Measurements from ENCODE around the gene MAGI1.
"Not testable (repeated sequence)": the region's sequence is repeated elsewhere in the genome, so short reads cannot be mapped to it uniquely, and the experiment has no call there.

Gene MAGI1

DNA sequence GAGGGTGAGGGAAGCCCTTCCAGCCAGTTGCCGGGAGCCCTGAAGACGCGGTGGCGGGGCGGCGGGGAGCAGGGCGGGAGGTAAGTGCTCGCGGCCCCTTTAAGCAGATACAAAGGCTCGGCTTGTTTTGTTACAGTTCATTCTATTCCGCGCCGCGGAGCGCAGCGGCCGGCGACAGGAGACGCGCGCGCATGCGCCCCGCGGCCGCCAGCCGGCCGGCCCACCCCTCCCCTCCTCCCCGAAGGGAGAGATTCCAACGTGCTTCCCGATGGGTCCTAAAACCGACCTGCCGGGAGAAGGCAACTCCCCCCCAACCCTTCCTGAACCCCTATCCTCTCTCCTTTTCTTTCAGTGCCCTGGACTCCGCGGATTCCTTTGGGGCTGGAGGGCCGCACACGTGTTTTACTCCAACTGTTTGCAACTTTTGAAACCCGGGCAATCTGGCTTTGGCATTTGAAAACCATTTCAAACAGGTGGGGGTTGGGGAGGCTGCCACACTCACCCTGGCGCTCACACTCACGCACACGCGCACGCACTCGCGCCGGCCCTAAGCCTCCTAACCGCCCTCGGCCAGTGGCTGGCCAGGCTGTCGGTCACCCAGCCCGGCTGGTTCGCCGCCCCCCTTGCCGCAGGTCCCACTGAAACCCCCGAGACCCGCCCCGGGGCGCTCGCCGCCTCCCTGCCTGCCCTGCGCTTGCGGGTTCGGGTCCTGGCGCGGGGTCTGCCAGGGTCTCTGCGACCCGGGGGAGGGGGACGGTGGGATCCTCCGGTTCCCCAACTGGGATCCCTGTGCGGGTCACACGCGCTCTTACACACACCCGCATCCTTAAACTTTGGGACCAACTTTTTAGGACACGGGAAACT is at the start of gene MAGI1:
Gene MAGI1, minus strand, starts transcription at position 193 of the 864 bp plus-strand sequence. CDS start 610 bp downstream, outside the sequence.
- in situ Hi-C loops (cut with MboI; ENCODE audit: low sequenced_read_pairs), result no loop called here

DNA sequence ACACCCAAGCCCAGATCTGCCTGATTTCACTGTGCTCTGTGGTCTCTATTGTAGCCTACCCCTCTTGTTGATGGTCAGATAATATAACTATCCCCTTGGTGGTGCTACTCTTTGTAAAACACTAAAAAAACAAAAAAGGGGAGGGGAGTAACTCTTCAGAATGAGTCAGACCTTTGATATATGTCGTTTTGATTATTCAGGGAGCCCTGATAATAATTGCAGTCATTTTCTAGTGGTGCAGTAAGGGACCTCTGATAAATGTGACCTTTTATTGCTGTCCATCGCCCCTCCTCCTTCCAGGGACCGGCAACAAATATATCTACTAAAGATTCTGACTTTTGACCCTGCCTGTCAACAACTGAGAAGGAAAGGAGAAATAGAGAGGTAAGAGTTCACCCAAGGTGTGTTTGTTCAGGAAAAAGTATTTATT is 45.1 kb upstream of the MAGI1 start:
- in situ Hi-C loops (cut with MboI; ENCODE audit: low sequenced_read_pairs), result no loop called here

DNA sequence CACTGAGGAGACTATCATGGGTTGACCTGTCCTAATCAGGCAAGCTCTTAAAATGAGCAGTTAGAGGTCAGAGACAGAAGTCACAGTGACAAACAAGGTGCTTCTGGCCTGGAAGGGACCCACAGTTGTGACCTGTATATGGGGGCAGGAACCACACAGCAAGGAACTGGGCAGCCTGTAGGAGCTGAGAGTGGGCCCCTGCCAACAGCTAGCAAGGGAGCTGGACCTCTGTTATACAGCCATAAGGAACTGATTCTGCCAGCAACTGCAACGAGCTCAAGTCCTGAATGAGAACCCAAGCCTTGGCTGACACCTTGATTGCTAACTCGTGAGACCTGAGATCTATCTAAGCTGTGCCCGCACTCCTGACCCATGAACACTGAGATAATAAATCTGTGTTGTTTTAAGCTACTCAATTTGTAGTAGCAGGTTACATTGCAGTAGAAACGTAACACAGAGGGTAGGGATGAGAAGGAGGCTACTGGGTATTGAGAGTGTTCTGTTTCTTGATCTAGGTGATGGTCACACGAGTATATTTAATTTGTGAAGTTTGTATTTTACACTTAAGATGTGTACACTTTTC is 44.5 kb upstream of the MAGI1 start:
- in situ Hi-C loops (cut with MboI; ENCODE audit: low sequenced_read_pairs), result no loop called here

DNA sequence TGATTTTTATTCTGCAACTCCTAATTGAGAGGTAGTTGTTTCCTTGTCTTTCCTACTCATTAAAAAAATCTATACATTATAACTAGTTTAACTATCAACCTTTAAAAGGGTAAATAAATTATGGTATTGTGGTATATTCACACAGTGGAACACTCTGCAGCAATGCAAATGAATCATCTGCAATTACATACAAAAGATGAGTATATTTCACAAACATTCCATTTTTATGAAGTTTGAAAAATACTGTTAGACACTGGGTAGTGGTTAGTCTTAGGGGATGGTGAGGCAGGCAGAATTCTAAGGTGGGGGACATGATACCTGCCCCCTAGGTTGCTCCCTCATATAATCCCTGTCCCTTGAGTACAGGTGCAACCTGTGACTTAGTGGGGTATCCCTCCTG is 44.0 kb upstream of the MAGI1 start:
- in situ Hi-C loops (cut with MboI; ENCODE audit: low sequenced_read_pairs), result no loop called here

DNA sequence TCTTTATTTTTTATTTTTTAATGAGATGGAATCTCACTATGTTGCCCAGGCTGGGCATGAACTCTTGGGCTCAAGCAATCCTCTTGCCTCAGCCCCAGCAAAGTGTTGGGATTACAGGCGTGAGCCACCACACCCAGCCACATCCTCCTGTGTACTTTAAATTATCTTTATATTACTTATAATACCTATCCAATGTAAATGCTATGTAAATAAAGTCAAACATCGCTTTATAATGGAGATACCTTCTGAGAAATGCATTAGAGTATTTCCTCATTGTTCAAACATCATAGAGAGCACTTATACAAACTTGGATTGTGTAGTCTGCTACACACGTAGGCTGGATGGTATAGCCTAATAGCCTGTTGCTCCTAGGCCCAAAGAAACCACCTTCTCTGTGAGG is 41.4 kb upstream of the MAGI1 start:
- in situ Hi-C loops (cut with MboI; ENCODE audit: low sequenced_read_pairs), result no loop called here

DNA sequence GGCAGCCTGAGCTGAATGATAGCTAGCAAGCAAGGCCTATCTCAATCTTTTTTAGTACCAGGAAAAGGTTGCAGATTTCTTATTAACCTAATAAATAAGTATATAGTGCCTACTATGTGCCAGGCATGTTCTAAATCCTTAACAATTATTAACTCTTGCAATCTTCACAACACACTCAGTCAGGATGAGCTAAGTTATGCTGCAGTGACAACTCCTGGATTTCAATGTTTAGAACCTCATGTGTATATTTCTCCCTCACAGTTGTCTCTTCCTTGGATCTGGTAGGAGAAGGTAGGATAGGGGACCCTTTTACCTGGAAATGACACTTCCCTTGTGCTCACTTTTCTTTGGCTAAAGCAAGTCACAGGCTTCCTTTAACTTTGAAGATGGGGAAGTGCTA is 39.3 kb upstream of the MAGI1 start:
- in situ Hi-C loops (cut with MboI; ENCODE audit: low sequenced_read_pairs), result no loop called here

DNA sequence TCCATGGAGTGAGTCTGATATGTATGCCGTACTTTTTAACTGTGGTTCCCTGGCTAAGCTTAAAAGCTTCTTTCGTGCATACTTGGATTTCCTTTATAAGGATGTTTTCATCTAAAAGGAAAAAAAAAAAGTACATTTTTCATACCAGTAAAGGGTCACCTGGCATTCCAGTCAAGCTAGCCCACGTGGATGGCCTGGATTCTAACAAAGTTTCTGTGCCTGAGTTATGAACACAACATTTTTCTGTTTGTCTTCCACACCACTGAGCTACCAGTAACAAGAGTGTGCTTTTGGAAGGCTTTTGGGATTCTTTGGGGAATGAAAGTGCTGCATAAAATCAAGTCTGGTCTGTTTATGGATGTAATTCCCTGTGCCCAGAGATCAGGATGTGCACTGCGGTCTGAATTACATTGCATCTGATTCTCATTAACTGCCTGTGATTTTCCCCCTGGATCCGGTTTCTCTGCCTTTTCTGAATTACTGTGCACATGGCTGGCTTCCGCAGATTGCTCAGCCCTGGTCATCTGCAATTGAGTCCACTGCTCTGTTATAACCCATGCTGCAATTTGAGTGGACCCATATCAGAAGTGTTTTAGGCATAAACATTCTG is 38.2 kb upstream of the MAGI1 start:
- in situ Hi-C loops (cut with MboI; ENCODE audit: low sequenced_read_pairs), result no loop called here

DNA sequence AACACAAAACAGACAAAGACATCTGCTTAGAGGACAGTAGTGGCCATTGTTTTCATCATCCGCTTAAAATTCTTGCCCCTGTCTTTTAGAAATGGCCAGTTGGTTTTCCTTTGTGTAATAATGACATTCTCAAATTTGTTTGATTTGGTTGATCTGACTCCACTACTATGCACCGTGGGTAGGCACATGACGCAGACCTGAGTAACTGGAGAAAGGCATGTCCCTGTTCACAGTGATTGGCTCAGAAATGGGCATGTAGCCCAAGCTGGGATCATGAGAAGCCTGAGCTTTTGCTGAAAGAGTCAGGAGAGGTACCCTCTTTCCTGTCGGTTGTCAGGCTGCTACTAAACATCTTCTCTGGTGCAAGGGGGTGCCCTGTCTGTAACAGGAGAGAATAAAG is 36.6 kb upstream of the MAGI1 start:
- in situ Hi-C loops (cut with MboI; ENCODE audit: low sequenced_read_pairs), result no loop called here

DNA sequence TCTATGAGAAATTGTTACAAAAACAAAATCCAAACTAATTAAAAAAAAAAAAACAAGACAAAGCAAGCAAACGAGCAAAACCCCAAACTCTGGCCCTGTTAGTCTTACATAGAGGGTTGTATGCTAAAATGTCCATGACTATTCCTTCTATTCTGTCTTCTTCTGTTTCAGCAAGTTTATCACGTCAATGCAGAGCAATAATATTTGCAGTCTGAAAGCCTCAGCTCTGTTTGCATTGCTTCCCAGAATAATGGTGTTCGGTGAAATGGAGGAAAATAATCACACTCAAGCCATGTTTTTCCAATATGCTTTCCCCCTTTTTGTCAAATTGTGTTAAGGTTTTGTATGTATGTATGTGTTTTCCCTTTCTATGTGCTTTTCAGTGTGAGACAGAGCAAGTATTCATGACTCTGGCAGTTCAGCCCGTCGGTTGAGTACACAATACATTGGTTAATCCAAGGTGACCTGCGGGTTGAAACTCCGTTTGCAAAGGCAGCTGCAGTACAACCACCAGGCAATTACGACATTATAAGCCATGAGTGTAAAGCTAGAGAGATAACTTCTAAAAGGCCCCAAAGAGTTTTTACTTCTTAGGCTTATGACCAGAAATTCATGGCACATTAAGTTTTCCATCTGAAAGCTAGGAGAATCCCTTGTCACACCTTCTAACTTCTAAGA is 34.9 kb upstream of the MAGI1 start:
- in situ Hi-C loops (cut with MboI; ENCODE audit: low sequenced_read_pairs), result no loop called here

DNA sequence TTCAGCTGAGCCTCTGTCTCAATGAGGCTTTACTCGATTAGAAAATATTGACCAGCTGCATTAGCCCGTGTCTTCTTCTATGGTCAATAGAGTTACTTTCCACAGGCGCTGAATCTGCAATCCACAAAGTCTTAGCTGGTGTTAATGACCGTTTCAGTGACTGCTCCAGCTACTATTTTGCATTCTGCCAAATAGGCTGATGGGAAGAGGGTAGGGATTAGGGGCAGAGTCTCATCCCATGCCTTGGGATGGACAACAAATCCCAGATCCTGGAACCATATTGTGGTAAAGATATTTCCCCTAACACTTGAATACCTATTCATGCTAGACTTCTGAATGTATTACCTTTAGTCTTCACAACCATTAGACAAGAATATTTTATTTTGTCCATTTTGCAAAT is 29.5 kb upstream of the MAGI1 start:
- in situ Hi-C loops (cut with MboI; ENCODE audit: low sequenced_read_pairs), result no loop called here

DNA sequence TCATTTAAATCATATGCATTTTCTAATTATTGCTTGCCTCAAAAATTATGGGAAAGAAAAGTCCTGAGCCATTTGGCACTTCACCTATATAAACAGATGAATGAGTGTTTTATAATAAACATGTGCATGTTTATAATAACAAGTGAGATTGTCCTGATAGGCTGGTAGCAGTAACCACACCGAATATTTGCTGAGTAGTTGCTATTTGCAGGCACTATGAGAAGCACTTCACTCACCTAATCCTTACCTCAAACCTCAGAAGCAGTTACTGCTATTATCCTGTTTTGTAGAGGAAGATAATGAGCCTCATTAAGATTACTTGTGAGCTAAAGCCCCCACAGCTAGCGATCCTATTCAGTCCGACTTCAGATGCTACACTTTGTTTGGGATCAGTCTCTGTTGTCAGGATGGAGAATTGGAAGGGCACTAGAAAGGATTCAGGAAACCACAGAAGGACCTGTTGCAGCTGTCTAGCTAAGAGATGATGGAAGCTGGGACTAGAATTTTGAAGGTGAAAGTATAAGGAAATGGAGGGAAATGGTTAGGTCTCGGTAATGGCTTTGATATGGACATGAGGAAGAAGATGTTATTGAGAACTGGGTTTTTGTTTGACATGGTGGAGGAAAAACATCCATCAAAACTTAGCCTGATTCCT is 28.4 kb upstream of the MAGI1 start:
- in situ Hi-C loops (cut with MboI; ENCODE audit: low sequenced_read_pairs), result no loop called here

DNA sequence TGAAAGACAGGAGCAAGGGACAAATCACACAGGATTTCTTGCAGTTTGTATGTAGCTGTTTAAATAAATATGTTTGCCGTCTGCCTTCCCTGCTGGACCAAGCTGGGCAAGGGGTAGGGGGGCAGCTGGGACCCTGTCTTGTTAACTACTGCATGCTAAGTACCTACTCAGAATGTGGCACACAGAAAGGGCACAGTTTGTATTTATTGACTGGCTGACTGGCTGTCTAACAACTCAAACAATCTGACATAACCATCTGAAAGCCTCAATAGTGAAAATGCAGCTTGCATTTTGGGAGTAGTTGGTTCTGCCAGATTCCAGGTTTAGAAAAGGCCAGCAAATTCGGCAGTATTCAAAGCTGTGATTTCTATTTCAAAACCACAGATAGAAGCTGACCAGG is 16.6 kb upstream of the MAGI1 start:
- in situ Hi-C loops (cut with MboI; ENCODE audit: low sequenced_read_pairs), result no loop called here

DNA sequence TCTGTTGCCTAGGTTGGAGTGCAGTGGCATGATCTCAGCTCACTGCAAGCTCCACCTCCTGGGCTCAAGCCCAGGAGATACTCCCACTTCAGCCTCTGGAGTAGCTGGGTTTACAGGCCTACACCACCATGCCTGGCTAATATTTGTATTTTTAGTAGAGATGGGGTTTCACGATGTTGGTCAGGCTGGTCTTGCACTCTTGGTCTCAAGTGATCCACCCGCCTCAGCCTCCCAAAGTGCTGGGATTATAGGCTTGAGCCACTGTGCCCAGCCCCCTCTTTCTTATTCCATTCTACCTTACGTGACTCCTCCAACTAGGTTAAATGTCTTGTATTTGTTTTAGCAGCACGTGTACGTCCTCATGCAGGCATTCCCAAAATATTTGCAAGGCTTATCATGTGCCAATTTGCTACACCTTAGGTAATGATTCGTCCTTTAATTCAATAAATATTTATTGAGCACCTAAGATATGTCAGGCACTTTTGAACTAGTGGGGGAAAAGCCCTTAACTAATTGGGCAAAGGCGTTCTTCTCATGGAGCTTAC is 14.9 kb upstream of the MAGI1 start:
- in situ Hi-C loops (cut with MboI; ENCODE audit: low sequenced_read_pairs), result no loop called here

DNA sequence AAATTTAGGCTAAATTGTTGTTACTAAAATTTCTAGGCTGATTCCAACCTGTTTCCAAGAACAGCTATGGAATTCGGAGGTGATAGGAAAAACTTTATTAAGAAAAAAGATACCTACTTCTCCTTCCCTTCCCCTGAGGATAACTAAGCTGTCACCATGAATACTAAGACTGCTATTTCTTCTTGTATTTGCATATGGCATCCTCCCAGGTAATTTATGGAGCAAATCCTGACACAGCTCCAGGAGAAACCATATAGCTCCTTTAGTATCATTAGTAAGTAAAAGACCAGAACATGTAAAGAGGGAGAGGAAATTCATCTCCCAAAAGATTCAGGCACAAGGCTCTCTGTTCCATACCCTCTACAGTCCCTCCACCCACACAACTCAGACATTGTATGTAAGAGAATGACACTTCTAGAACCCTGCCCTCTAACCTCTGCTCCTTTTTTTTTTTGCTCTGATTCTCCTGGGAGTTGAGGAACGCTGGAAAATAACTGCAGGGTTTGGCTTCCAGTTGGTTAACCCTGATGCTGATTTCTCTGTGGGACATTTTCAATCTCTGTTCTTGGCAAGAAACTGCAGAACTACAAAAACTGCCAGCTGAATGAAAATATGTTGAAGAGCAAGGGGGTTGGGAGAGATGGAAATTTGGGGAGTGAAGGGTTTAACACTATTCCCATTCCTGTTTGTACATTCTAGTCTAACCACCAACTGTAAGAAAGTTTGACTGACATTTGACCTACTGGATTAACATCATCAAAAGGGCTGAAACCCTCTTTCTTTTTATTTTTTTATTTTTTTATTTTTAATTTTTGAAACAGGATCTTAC is 14.2 kb upstream of the MAGI1 start:
- in situ Hi-C loops (cut with MboI; ENCODE audit: low sequenced_read_pairs), result no loop called here

DNA sequence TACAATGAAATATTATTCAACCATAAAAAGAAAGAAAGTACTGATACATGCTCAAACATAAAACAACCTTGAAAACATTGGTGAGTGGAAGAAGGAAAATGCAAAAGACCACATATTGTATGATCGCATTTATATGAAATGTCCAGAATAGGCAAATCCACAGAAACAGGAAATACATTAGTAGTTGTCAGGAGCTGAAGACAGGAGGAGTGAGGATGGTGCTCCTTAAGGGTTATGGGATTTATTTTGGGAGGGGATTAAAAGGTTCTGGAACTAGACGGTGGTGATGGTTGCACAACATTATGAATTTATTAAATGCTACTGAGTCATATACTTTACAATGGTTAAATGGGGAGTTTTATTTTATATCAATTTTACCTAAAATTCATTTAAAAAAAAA is 12.1 kb upstream of the MAGI1 start:
- in situ Hi-C loops (cut with MboI; ENCODE audit: low sequenced_read_pairs), result no loop called here

DNA sequence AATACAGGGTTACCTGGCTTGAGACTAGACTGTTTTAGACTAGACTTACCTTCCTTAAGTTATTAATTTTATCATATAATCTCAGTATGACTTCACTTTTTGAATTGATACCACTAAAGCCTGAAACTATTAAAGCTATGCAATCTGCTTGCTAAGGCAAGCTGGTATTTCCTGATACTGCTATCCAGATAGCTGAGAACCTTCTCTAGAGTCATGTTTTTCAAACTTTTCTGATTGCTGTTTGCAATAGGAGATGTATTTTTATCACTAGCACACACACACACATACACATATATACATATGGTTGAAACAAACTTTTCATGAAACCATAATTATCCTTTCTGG is 9.3 kb upstream of the MAGI1 start:
- in situ Hi-C loops (cut with MboI; ENCODE audit: low sequenced_read_pairs), result no loop called here

DNA sequence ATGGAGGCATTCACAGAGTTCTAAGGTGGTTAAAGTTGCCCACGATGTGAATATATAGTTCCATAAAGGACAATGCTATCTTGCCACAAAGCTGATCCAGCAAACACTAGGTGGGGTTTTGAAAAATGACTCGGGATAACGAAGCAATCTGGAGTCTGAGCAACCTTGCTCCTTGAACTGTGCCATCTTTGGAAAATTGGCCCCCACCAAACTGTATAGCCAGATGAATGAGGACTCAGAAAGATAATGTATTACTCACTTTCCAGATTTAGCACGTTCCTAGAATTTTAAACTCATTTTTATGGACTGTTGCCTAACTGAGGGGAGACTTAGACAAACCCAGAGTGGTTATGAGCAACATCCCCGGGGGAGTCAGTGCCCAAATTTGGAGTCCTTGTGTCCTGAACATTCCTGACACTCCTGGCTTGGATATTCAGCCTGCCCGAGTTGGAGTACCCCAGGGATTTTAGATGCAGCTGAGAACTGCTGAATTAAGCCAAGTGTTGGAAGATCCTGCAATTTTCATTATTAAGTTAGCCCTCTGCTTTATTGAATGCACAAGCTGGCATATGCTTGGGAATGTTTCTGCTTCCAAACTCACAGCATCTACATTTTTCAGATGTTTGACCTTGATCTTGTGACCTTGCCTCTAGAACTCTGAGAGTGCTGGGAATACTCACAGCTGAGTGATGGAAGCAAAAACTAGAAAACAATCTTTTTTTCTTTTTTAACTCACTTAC is 8.8 kb upstream of the MAGI1 start:
- in situ Hi-C loops (cut with MboI; ENCODE audit: low sequenced_read_pairs), result no loop called here

DNA sequence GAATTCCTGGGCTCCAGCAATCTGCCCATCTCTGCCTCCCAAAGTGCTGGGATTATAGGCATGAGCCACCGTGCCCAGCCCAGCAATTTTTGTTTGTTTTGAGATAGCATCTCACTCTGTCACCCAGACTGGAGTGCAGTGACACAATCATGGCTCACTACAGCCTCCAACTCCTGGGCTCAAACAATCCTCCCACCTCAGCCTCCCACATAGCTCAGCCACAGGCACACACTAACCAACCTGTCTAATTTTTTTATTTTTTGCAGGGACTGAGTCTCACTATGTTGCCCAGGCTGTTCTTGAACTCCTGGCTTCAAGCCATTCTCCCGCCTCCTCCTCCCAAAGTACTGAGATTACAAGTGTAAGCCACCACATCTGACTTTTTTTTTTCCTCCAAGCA is 7.6 kb upstream of the MAGI1 start:
- in situ Hi-C loops (cut with MboI; ENCODE audit: low sequenced_read_pairs), result not testable (repeated sequence)

DNA sequence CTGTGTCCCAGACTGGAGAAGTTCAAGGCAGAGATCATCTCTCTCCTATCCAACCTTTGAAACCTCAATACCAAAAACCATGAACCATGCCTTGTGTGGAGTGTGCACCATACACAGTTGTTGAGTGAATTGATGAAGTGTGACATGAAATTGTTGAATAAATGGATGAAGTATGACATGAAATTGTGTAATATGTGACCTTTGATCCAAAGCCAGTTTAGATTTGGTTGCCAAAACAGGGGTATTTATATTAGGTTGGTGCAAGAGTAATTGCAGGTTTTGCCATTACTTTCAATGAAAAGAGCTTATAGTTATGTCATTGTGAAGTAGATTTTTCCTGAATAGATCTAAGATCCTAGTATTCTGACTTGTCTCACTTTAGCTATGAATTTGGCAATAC is 3.1 kb upstream of the MAGI1 start:
- in situ Hi-C loops (cut with MboI; ENCODE audit: low sequenced_read_pairs), result no loop called here

Data from HL-60/S4 treated with phorbol 12-myristate 13-acetate at 8.2 ng/mL for 4 days and 3 days (cell line).